Endometrial microvascular endothelial cells (primary cell): ENCODE measurements around the gene SOX12. TPM values are rescaled to one million over a fixed set of nuclear protein-coding genes. Genes with fewer than 3 reads are reported as not detected.

Source experiments
- in situ Hi-C: cut with HindIII; loops from 2 replicates; pipeline ENCODE4 v1.10.0; 2017; ENCODE audit warnings: low sequenced_read_pairs, low pct_unique_long_range_greater_than_20kb; ENCODE audit errors: inconsistent ontology term
- total RNA-seq: library from RNA; depleted of rRNA; stranded (reverse); fragments of >200 nt; gene quantifications from one replicate; pipeline ENCODE4 v1.2.3, GENCODE V29; 2015; ENCODE audit errors: inconsistent ontology term

Gene SOX12
- total RNA-seq = 10.6 TPM

- in situ Hi-C loops = no loop called here
These were observed at the start of gene SOX12 for GRCh38 chr20:325045-325888. SOX12 (plus strand) TSS chr20:325552; CDS start chr20:325925, 373 bp downstream.

- in situ Hi-C loops = no loop called here
These were observed 49.6 kb upstream of the SOX12 start for GRCh38 chr20:275791-276190.

DNA sequence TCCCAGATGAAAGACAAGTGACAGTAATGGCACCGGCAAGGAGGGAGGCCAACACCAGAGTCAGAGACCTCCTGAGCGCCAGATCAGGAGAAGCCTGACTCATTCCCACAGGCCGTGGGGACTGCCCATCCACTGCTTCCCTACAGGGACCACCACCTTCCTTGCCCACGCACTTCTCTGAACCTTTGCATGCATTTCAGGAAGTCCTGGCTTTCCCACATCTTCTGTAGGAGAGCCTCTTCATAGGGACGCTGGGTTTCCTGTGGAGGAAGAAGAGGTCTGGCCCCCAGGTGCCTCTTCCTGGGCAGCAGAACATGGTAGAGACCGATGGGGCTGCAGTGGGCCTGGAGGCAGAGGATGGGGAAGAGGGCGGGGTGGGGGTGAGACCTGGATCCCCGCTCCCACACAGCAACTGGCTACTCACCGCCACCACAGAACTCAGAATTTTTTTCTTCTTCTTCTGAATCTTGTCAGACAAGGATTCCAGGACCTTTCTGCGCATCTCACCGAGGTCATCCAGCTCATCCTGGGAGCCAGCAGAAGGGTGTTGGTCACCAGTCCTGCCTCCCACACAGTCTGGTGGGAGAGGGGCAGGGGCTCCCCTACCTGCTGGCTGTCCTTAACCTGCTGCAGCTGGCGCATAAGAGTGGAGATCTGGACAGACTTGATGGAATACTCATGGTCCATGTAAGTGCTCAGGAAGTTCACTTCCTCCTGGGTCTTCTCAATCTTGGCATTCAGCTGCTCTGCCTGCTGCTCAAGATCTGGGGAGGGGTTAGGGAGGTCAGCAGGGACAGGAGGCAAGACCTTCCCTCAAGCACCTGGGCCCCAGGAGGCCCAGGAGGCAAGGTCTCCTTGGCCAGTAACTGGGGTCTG, 48.5 kb upstream of the SOX12 start:
- in situ Hi-C loops = no loop called here

DNA sequence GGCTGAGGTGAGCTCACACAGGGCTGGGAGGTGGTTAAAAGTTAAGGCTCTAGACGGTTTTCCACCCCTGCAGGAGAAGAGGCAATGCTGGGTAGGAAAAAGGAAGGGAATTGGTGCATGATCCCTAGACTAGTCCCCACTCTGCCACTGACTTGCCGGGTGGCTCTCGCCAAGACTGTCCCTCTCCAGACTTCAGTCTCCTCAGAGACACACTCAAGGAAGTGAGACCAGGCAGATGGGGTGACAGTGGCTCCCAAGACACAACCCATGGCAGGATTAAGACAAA, 47.9 kb upstream of the SOX12 start:
- in situ Hi-C loops = no loop called here

- in situ Hi-C loops = no loop called here
These were observed 47.2 kb upstream of the SOX12 start for GRCh38 chr20:278181-278580.

DNA sequence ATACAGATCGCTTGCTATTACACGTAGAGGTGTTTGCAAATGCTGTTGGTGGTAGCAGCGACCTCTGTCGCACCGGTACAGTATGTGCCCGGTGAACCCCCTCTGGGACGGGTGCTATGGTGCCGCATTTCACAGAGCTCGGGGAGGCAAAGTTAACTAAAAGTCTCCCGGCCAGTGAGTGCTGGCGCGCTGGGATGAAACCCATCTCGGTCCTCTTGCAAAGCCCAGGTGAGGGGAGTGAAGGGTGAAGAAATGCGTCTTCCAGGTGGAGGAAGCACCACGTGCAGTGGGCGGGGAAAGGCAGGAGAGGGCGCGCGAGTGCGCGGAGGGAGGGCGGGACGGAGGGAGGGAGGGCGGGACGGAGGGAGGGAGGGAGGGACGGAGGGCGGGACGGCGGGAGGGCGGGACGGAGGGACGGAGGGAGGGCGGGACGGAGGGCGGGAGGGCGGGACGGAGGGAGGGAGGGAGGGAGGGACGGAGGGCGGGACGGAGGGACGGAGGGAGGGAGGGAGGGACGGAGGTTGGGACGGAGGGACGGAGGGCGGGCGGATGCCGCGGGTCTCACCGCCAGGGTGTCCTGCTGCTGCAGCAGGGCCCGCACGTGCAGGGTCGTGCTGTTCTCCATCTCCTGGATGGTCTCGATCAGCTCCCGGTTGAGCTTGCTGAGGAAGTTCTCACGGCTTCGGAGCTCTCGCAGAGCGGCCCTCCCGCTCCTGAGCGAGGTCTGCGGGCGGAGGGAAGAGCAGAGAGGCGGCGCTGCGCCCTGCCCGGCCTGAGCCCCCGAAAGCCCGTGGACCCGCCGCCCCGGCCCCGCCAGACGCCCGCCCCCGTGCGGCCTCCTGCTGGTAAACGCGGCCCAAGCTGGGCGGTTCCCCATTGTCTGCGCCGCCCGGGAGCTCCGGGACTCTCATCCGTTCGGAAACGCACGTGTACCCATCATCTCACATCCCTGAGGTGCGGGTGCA, 46.5 kb upstream of the SOX12 start:
- in situ Hi-C loops = no loop called here

DNA sequence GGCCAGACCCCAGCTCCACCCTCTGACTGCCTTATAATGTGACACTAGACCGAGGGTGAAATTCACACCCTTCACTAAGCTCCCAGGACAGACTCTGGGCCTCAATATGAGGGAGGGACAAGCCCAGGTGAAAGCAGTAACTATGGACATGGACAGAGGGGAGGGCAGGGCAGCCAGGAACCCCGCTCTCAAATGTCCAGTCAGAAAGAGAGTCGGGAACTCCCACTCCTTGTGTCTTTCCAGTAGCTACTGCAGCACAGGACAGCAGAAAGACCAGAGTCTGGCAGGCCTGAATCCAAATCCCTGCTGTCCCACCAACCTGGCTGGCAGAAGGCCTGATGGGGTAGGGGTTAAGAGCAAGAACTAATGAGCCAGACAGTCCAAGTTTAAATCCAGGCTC, 41.2 kb upstream of the SOX12 start:
- in situ Hi-C loops = no loop called here

GRCh38 chr20:286508-286907, 38.8 kb upstream of the SOX12 start:
- in situ Hi-C loops = no loop called here

DNA sequence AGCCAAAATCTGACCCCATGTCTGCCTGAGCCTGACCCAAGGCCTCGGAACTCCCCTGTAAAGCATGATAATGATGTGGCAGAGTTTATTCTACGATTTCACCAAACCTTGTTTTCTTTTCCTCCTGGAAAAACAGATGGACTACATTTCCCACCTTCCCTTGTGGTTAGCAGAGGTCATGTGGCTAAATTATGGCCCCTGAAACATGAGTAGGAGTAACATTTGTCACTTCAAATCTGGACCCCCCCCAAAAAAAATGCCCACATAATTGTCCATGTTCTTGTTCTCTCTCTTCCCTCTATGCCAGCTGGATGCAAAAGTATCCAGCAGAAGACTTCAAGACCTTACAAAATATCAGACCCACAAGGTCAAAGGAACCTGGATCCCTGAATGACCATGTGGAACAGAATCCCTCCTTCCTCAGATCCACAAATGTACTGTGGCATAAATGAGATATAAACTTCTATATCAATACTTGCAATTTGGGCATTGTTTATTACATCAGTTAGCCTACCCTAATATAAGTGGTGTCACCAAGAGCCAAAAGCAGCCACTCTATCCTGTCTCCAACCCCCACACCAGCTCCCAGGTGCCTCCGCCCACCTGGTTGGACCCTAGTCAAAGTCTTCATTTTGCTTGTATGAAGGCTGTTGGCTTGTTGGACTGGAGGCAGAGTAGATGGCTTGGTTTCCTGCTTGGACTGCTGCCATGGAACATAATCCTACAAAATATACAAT, 36.2 kb upstream of the SOX12 start:
- in situ Hi-C loops = no loop called here

GRCh38 chr20:289693-290083, 35.7 kb upstream of the SOX12 start:
- in situ Hi-C loops = no loop called here

DNA sequence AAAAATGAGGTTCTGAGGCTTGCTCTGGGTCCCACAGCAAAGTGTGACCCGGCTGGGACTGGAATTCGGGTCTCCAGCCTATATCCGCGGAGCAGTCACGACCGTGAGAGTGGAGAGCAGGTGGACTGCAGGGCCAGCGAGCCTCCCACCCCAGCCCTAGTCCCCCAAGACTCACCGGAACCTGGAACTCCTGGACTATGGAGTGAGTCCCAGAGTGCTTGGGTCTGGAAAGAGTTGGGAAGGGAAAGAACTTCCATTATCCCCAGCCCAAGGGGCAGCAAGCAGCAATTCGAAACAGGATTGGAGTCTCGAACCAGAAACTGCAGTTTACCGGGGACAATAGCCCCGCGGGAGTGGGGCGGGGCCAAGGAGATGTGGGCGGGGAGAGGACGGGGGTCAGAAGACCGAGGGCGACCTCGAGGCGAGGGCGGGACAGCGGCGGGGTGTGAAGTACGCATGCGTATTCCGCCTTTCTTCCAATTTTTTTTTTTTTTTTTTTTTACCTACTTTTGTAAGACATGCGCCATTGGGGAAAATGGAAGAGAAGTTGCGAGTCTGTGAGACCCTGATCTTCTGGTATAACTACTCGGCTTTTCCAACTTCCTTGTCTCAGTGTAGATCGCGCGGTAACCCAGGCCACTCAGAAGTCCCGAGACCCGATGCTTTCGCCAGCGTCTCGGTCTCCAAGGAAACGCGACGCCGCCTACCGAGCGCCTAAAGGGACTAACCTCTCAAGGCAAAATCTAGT, 35.1 kb upstream of the SOX12 start, which contains the start of gene C20orf96:
C20orf96 (minus strand) TSS at position 667 of the 748 bp plus-strand sequence; CDS start at position 527, 140 bp downstream.
- in situ Hi-C loops = no loop called here

DNA sequence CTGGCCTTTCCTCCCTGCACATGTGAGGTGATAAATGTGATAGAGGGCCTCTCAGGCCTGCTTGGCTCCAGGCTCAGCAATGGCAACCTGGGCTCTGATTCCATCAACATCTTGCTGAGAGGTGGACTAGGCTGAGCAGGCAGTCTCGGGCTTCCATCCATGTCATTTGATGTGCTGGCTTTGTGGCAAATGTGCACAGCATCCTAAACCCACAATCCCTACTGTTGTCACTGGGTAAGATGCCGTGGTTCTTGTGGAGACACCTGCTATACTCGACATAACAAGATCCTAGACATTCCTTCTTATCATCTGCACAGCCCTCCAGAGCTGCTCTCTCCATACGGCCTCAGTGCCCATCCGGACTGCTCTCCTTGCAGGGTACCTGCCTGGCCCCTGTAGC, 30.8 kb upstream of the SOX12 start:
- in situ Hi-C loops = no loop called here

DNA sequence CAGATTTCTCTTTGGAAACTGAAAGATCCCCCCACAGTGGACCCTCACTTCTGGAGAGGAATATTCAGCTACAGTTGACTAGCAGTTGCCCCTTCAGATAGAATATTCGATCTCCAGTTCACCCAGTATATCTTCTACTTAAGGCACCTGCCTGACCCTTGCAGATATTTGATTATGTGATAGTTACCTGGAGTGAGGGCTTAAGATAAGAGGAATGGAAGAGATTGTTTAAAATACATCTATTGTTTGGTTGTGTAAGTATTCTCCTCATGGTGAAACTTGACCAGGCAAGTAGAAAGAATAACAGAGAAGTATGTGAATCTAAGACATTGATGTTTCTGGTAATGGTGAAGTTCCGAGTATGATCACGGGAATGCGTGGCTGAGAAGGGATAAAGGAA, 29.5 kb upstream of the SOX12 start:
- in situ Hi-C loops = no loop called here

- in situ Hi-C loops = no loop called here
These were observed 28.0 kb upstream of the SOX12 start, which contains the start of gene ZCCHC3 for GRCh38 chr20:297098-297924. ZCCHC3 (plus strand) TSS chr20:297570; CDS start chr20:297587, 17 bp downstream.

- in situ Hi-C loops = no loop called here
These were observed 27.2 kb upstream of the SOX12 start for GRCh38 chr20:297925-298775.
